ENCODE measurements around the gene NAP1L4. TPM values are rescaled to one million over a fixed set of nuclear protein-coding genes. Genes with fewer than 3 reads are reported as not detected.

NAP1L4 gene
- total RNA-seq, 1 donor, result 72.0 TPM

DNA sequence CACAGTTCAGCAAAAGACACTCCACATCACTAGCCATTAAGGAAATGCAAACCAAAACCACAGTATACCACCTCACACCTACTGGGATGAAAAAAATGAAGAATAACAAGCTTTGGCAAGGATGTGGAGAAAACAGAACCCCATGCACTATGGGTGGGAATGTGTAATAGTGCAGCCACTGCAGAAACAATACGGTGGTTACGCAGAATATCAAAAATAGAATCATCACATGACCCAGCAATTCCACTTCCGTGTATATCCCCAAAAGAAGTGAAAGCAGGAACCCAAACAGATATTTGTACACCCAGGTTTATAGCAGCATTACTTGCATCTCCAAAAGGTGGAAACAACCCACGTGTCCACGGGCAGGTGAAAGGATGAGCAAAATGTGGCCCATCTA is 44.3 kb upstream of the NAP1L4 start:
- H3K4me1 ChIP-seq (ENCODE audit: insufficient read depth, low read length), result no peaks in the 10 kb centered on the region
- H3K9me3 ChIP-seq (ENCODE audit: low read depth, low read length), result no peaks in the 10 kb centered on the region
- no peak for DNase-seq (ENCODE audit: insufficient read length, low spot score, missing footprints)
- peaks cover 15% of the 10 kb centered on the region for H4K20me1 ChIP-seq (ENCODE audit: insufficient read depth, low read length)
- H2AFZ ChIP-seq (ENCODE audit: low read length), result no peak overlapping the region
- H3K36me3 ChIP-seq (ENCODE audit: insufficient read depth, low read length), result peaks cover 85% of the 10 kb centered on the region
- no peak overlapping the region for H3K4me3 ChIP-seq (ENCODE audit: insufficient read depth, low read length)
- TF ChIP-seq, protein P1, sequence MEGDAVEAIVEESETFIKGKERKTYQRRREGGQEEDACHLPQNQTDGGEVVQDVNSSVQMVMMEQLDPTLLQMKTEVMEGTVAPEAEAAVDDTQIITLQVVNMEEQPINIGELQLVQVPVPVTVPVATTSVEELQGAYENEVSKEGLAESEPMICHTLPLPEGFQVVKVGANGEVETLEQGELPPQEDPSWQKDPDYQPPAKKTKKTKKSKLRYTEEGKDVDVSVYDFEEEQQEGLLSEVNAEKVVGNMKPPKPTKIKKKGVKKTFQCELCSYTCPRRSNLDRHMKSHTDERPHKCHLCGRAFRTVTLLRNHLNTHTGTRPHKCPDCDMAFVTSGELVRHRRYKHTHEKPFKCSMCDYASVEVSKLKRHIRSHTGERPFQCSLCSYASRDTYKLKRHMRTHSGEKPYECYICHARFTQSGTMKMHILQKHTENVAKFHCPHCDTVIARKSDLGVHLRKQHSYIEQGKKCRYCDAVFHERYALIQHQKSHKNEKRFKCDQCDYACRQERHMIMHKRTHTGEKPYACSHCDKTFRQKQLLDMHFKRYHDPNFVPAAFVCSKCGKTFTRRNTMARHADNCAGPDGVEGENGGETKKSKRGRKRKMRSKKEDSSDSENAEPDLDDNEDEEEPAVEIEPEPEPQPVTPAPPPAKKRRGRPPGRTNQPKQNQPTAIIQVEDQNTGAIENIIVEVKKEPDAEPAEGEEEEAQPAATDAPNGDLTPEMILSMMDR (IDR thresholded peaks at IDR 0.05; ENCODE audit: extremely low read depth, low read depth, low read length), result no peak
- no peak overlapping the region for H3K27ac ChIP-seq (ENCODE audit: low read depth, low read length)
- no peak overlapping the region for H3K4me2 ChIP-seq (ENCODE audit: insufficient read depth, low read length)
- no peaks in the 10 kb centered on the region for H3K27me3 ChIP-seq (ENCODE audit: insufficient read depth, low read length)
- peaks cover 39% of the 10 kb centered on the region for H3K79me2 ChIP-seq (ENCODE audit: insufficient read depth, low read length)

GRCh38 chr11:3035333-3035732 is 43.2 kb upstream of the NAP1L4 start:
- no peak for DNase-seq (ENCODE audit: insufficient read length, low spot score, missing footprints)
- H2AFZ ChIP-seq (ENCODE audit: low read length), result no peak overlapping the region
- H3K9me3 ChIP-seq (ENCODE audit: low read depth, low read length), result no peaks in the 10 kb centered on the region
- H3K4me2 ChIP-seq (ENCODE audit: insufficient read depth, low read length), result no peak overlapping the region
- H3K27ac ChIP-seq (ENCODE audit: low read depth, low read length), result no peak overlapping the region
- TF ChIP-seq, protein P1 (IDR thresholded peaks at IDR 0.05; ENCODE audit: extremely low read depth, low read depth, low read length), result no peak
- H3K79me2 ChIP-seq (ENCODE audit: insufficient read depth, low read length), result peaks cover 37% of the 10 kb centered on the region
- H3K4me3 ChIP-seq (ENCODE audit: insufficient read depth, low read length), result no peak overlapping the region
- no peaks in the 10 kb centered on the region for H3K27me3 ChIP-seq (ENCODE audit: insufficient read depth, low read length)
- no peaks in the 10 kb centered on the region for H3K4me1 ChIP-seq (ENCODE audit: insufficient read depth, low read length)
- peaks cover 13% of the 10 kb centered on the region for H4K20me1 ChIP-seq (ENCODE audit: insufficient read depth, low read length)
- peaks cover 77% of the 10 kb centered on the region for H3K36me3 ChIP-seq (ENCODE audit: insufficient read depth, low read length)

DNA sequence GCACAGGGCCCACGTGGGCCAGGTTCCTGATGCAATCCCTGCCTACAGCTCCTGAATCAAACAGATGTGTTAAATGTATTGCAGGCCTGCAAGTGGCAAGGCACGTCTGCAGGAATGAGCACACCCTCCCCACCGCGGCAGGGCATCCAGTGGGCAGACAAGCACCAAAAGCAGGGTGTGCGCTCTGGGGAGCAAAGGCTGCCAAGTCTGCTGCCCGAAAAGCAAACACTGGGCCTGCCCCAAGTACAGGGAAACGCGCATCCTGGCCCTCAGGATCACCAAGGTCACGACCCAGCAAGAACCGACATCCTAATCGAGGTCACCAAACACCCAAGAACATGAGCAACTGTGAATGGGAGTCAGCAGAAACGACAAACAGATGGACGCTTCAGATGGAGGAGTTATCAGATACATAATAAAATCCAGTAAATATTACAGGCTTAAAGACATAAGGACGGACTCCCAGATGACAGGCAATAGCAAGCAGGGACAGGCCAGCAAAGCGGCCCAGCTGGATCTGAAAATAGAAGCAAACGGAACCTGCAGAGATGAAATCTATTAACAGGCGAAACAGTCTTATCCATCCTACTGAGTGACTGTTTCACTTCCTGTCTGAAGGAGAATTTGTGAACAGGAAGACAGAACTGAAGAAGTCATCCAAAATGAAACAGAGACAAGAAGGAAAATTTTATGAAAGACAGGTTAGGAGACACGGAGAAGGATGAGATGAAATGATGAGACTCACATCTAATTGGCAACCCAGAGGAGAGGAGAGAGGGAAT is 38.4 kb upstream of the NAP1L4 start:
- DNase-seq (ENCODE audit: insufficient read length, low spot score, missing footprints), result peak; percentile 22
- no peak overlapping the region for H3K4me2 ChIP-seq (ENCODE audit: insufficient read depth, low read length)
- no peak overlapping the region for H3K4me3 ChIP-seq (ENCODE audit: insufficient read depth, low read length)
- TF ChIP-seq, protein P1 (IDR thresholded peaks at IDR 0.05; ENCODE audit: extremely low read depth, low read depth, low read length), result no peak
- H3K27me3 ChIP-seq (ENCODE audit: insufficient read depth, low read length), result no peaks in the 10 kb centered on the region
- no peaks in the 10 kb centered on the region for H3K9me3 ChIP-seq (ENCODE audit: low read depth, low read length)
- no peak overlapping the region for H2AFZ ChIP-seq (ENCODE audit: low read length)
- peaks cover 72% of the 10 kb centered on the region for H3K36me3 ChIP-seq (ENCODE audit: insufficient read depth, low read length)
- no peaks in the 10 kb centered on the region for H3K4me1 ChIP-seq (ENCODE audit: insufficient read depth, low read length)
- no peak overlapping the region for H3K27ac ChIP-seq (ENCODE audit: low read depth, low read length)
- peaks cover 13% of the 10 kb centered on the region for H4K20me1 ChIP-seq (ENCODE audit: insufficient read depth, low read length)
- peaks cover 36% of the 10 kb centered on the region for H3K79me2 ChIP-seq (ENCODE audit: insufficient read depth, low read length)

- H3K4me3 ChIP-seq (ENCODE audit: insufficient read depth, low read length), result no peak overlapping the region
- peaks cover 31% of the 10 kb centered on the region for H3K79me2 ChIP-seq (ENCODE audit: insufficient read depth, low read length)
- H3K9me3 ChIP-seq (ENCODE audit: low read depth, low read length), result no peaks in the 10 kb centered on the region
- DNase-seq (ENCODE audit: insufficient read length, low spot score, missing footprints), result peak; percentile 32
- H3K4me2 ChIP-seq (ENCODE audit: insufficient read depth, low read length), result no peak overlapping the region
- H3K36me3 ChIP-seq (ENCODE audit: insufficient read depth, low read length), result peaks cover 76% of the 10 kb centered on the region
- TF ChIP-seq, protein P1 (IDR thresholded peaks at IDR 0.05; ENCODE audit: extremely low read depth, low read depth, low read length), result no peak
- H4K20me1 ChIP-seq (ENCODE audit: insufficient read depth, low read length), result peaks cover 11% of the 10 kb centered on the region
- no peak overlapping the region for H2AFZ ChIP-seq (ENCODE audit: low read length)
- H3K27ac ChIP-seq (ENCODE audit: low read depth, low read length), result no peak overlapping the region
- H3K4me1 ChIP-seq (ENCODE audit: insufficient read depth, low read length), result no peaks in the 10 kb centered on the region
- no peaks in the 10 kb centered on the region for H3K27me3 ChIP-seq (ENCODE audit: insufficient read depth, low read length)
Measured at GRCh38 chr11:3028813-3029212, 36.7 kb upstream of the NAP1L4 start.

All from osteoblast (primary cell).